ENCODE results near the gene EGLN1.
A peak's percentile ranks its signal among the peaks of the same experiment; 100 is the strongest.

EGLN1 gene

DNA sequence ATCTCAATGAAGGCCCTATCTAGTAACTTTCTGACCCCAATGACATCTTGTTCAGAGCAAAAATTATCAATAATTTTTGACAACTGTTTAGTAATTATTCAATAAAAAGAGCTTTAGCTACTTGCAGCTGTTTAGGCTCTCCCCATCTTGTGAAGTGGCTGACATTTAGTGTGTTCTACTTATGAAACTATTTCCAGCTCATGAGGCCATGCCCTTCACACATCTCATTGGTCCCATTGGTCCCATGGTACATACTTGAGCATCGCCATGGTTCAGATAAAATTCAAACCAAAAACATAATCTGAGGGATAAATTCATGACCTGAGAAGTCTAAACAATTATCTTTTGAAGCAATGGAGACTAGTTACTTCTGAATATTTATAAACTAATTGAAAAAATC lies 59.8 kb downstream of the EGLN1 start:
- Histone ChIP-seq H3K36me3 (ENCODE audit: insufficient read depth, low read length) (peaks cover 48% of the 10 kb centered on the region), H3K27me3 (ENCODE audit: insufficient read depth, low read length, poor library complexity) (no peaks in the 10 kb centered on the region), H3K79me2 (ENCODE audit: insufficient read depth, low read length) (0 out of 2 replicates have a peak, but pooled peaks cover 2% of the 10 kb centered on the region), H4K20me1 (ENCODE audit: insufficient read depth, low read length) (no peaks in the 10 kb centered on the region), H3K4me2 (ENCODE audit: insufficient read depth, low read length) (no peak overlapping the region), H3K4me3 (ENCODE audit: low read depth in 1 of 2, low read length in 2 of 2) (no peak overlapping the region), H3K9ac (ENCODE audit: low read depth, low read length) (no peak overlapping the region), H3K4me1 (ENCODE audit: insufficient read depth, low read length) (no peaks in the 10 kb centered on the region), H2AFZ (ENCODE audit: low read depth, low read length) (no peak overlapping the region), H3K9me3 (ENCODE audit: insufficient read depth, low read length, severe bottlenecking) (no peaks in the 10 kb centered on the region), H3K27ac (ENCODE audit: low read length) (no peak overlapping the region)
- DNase-seq (no peak), ATAC-seq (ENCODE audit: insufficient read depth, low read depth) (no peak)
- TF ChIP-seq, protein P1, sequence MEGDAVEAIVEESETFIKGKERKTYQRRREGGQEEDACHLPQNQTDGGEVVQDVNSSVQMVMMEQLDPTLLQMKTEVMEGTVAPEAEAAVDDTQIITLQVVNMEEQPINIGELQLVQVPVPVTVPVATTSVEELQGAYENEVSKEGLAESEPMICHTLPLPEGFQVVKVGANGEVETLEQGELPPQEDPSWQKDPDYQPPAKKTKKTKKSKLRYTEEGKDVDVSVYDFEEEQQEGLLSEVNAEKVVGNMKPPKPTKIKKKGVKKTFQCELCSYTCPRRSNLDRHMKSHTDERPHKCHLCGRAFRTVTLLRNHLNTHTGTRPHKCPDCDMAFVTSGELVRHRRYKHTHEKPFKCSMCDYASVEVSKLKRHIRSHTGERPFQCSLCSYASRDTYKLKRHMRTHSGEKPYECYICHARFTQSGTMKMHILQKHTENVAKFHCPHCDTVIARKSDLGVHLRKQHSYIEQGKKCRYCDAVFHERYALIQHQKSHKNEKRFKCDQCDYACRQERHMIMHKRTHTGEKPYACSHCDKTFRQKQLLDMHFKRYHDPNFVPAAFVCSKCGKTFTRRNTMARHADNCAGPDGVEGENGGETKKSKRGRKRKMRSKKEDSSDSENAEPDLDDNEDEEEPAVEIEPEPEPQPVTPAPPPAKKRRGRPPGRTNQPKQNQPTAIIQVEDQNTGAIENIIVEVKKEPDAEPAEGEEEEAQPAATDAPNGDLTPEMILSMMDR (IDR thresholded peaks at IDR 0.05; ENCODE audit: borderline replicate concordance, extremely low read depth, low read length, poor library complexity, severe bottlenecking): no peak
- TF ChIP-seq EZH2 (IDR thresholded peaks at IDR 0.05; ENCODE audit: borderline replicate concordance, low read depth, low read length, severe bottlenecking): no peak

DNA sequence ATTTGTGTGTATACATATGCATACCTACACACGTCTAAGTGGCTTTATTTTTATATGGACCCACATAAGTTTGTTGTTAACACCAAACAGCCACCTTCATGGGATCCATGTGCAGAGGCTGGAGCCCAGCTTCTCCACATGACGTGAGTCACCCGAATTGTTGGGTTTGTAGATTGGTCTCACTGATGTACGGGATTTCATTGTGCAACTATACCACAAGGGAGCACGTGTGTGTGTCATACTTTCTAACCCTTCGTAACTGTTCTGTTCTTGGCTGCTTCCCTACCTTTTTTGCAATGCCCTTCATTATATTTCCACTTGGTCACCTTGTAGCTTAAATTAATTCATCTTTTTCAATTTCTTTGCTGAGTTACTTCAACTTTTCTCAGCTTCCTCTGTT lies 63.0 kb downstream of the EGLN1 start:
- no peaks in the 10 kb centered on the region for H3K9me3 ChIP-seq (ENCODE audit: insufficient read depth, low read length, severe bottlenecking)
- no peaks in the 10 kb centered on the region for H3K4me1 ChIP-seq (ENCODE audit: insufficient read depth, low read length)
- no peak overlapping the region for H3K4me3 ChIP-seq (ENCODE audit: low read depth in 1 of 2, low read length in 2 of 2)
- no peaks in the 10 kb centered on the region for H3K27me3 ChIP-seq (ENCODE audit: insufficient read depth, low read length, poor library complexity)
- no peak overlapping the region for H3K9ac ChIP-seq (ENCODE audit: low read depth, low read length)
- 0 out of 2 replicates have a peak, but pooled peaks cover 2% of the 10 kb centered on the region for H3K79me2 ChIP-seq (ENCODE audit: insufficient read depth, low read length)
- DNase-seq (no peak), ATAC-seq (ENCODE audit: insufficient read depth, low read depth) (no peak)
- H2AFZ ChIP-seq (ENCODE audit: low read depth, low read length): no peak overlapping the region
- TF ChIP-seq, protein P1 (IDR thresholded peaks at IDR 0.05; ENCODE audit: borderline replicate concordance, extremely low read depth, low read length, poor library complexity, severe bottlenecking): no peak
- TF ChIP-seq EZH2 (IDR thresholded peaks at IDR 0.05; ENCODE audit: borderline replicate concordance, low read depth, low read length, severe bottlenecking): no peak
- H3K4me2 ChIP-seq (ENCODE audit: insufficient read depth, low read length): no peak overlapping the region
- H3K27ac ChIP-seq (ENCODE audit: low read length): no peak overlapping the region
- H4K20me1 ChIP-seq (ENCODE audit: insufficient read depth, low read length): no peaks in the 10 kb centered on the region
- peaks cover 22% of the 10 kb centered on the region for H3K36me3 ChIP-seq (ENCODE audit: insufficient read depth, low read length)

DNA sequence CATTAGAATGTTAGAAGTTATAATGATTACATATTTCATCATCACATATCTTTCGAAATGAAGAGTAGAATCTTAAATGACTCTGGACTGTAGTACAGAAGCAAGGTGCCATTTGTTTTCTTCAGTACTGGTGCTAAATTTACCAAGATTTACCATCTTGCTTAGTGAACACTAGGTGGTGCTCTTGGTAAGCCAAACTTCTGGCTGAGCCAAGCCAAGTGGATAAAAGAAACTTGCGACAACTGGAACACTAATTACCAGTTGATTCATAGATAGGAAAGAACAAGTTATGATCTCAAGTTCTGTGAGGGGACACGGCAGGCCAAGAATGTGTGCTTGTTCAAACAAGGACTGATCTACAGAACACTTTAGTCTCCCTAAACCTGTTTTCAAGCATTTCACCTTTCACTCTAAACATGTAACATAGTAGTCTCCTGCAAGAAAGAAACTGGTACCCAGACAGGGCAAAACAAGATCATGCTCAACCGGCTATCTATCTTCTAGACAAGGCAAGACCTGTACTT lies 64.2 kb downstream of the EGLN1 start:
- Histone ChIP-seq H2AFZ (ENCODE audit: low read depth, low read length) (no peak overlapping the region), H3K9me3 (ENCODE audit: insufficient read depth, low read length, severe bottlenecking) (no peaks in the 10 kb centered on the region), H3K27me3 (ENCODE audit: insufficient read depth, low read length, poor library complexity) (no peaks in the 10 kb centered on the region), H3K79me2 (ENCODE audit: insufficient read depth, low read length) (0 out of 2 replicates have a peak, but pooled peaks cover 2% of the 10 kb centered on the region), H3K27ac (ENCODE audit: low read length) (no peak overlapping the region), H3K36me3 (ENCODE audit: insufficient read depth, low read length) (peaks cover 26% of the 10 kb centered on the region), H3K4me2 (ENCODE audit: insufficient read depth, low read length) (no peak overlapping the region), H4K20me1 (ENCODE audit: insufficient read depth, low read length) (no peaks in the 10 kb centered on the region), H3K4me3 (ENCODE audit: low read depth in 1 of 2, low read length in 2 of 2) (no peak overlapping the region), H3K4me1 (ENCODE audit: insufficient read depth, low read length) (no peaks in the 10 kb centered on the region), H3K9ac (ENCODE audit: low read depth, low read length) (no peak overlapping the region)
- no peak for TF ChIP-seq EZH2 (IDR thresholded peaks at IDR 0.05; ENCODE audit: borderline replicate concordance, low read depth, low read length, severe bottlenecking)
- TF ChIP-seq, protein P1 (IDR thresholded peaks at IDR 0.05; ENCODE audit: borderline replicate concordance, extremely low read depth, low read length, poor library complexity, severe bottlenecking): peak; percentile 91
- ATAC-seq (ENCODE audit: insufficient read depth, low read depth) (peak; percentile 93), DNase-seq (peak; percentile 45)

Data from DND-41 (cell line).